ENCODE results near the gene ARID1B. TPM values are rescaled to one million over a fixed set of nuclear protein-coding genes. Genes with fewer than 3 reads are reported as not detected.

The ARID1B gene
- total RNA-seq, 6 experiments from 2014 or later, result 23.2 to 35.3 (median 30.7) TPM

DNA sequence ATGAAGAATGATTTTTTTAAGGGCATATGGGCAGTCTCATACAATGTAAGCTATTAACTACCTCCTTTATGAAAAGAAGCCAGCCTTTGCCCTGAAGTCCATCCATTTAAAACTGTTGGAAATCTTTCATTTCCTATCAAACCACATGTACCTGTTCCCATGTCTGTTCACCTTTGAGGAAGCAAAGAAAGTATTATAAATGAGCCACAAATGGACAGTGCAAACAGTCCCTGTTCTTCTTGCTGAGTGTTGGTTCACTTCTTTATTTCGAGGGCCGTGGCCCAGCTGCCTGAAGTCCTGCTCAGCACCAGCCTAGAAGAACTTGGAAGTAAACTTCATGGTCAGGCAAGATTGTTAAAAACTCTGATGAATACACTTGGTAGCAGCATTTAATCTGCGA, 433.8 kb downstream of the ARID1B start:
- no peak for TF ChIP-seq POLR2A (IDR thresholded peaks at IDR 0.05)
- TF ChIP-seq, protein P1, sequence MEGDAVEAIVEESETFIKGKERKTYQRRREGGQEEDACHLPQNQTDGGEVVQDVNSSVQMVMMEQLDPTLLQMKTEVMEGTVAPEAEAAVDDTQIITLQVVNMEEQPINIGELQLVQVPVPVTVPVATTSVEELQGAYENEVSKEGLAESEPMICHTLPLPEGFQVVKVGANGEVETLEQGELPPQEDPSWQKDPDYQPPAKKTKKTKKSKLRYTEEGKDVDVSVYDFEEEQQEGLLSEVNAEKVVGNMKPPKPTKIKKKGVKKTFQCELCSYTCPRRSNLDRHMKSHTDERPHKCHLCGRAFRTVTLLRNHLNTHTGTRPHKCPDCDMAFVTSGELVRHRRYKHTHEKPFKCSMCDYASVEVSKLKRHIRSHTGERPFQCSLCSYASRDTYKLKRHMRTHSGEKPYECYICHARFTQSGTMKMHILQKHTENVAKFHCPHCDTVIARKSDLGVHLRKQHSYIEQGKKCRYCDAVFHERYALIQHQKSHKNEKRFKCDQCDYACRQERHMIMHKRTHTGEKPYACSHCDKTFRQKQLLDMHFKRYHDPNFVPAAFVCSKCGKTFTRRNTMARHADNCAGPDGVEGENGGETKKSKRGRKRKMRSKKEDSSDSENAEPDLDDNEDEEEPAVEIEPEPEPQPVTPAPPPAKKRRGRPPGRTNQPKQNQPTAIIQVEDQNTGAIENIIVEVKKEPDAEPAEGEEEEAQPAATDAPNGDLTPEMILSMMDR (IDR thresholded peaks at IDR 0.05), result no peak
- H3K4me1 ChIP-seq, result no peaks in the 10 kb centered on the region
- no peak for ATAC-seq
- peaks cover 0 to 17% (median 0%) of the 10 kb centered on the region in 4 donors for H3K36me3 ChIP-seq
- WGBS (ENCODE audit: insufficient coverage, low coverage, low lambda C conversion rate, missing lambda C conversion rate), result 96% methylated on average over 3 of the region's 3 CpGs
- no peak overlapping the region for H3K27ac ChIP-seq
- no peaks in the 10 kb centered on the region for H3K9me3 ChIP-seq
- H3K4me3 ChIP-seq, result no peak overlapping the region
- intact Hi-C loops (cut with DNase I), result no loop called here
- DNase-seq, result no peak
- no peaks in the 10 kb centered on the region for H3K27me3 ChIP-seq

DNA sequence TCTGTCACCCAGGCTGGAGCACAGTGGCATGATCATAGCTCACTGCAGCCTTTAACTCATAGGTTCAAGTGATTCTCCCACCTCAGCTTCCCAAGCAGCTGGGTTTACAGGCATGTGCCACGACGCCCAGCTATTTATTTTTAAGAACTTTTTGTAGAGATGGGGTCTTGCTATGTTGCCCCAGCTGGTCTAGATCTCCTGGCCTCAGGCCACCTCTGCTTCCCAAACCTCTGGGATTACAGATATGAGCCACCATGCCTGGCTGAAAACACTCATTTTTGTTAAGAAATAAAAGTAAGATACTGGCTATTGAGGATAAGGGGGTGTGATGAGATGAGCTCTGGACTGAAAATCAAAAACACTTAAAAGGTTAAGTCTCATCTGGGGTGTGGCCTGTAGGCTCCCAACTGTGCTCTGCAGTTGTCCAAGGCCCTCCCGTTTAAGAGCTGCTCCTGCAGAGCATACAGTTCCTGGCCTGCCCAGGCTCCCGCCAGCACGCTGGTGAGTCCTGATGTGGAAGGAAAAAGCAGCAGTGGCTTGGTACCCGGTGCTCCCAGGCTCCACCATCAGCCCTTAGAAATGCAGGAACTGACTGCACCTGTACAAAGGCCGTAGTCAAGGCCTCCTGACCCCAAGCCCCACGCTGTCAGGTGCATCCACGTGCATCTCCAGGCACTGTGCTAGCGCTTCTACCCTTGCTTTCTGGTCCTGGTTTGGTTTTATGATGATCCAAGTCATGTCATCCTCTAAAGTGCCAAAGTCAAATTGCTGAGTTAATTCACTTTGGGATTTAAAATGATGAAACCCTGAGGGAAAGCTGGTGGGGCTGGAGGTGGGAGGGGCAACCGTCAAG, 434.7 kb downstream of the ARID1B start:
- Histone ChIP-seq H3K27me3 (no peaks in the 10 kb centered on the region), H3K4me1 (no peaks in the 10 kb centered on the region), H3K27ac (no peak overlapping the region), H3K4me3 (no peak overlapping the region), H3K36me3 (peaks cover 0 to 10% (median 0%) of the 10 kb centered on the region in 4 donors), H3K9me3 (no peaks in the 10 kb centered on the region)
- intact Hi-C loops (cut with DNase I), result no loop called here
- DNase-seq (no peak), ATAC-seq (no peak)
- WGBS (ENCODE audit: insufficient coverage, low coverage, low lambda C conversion rate, missing lambda C conversion rate), result 68% methylated on average over 6 of the region's 11 CpGs
- no peak for TF ChIP-seq POLR2A (IDR thresholded peaks at IDR 0.05)
- TF ChIP-seq, protein P1 (IDR thresholded peaks at IDR 0.05), result no peak

DNA sequence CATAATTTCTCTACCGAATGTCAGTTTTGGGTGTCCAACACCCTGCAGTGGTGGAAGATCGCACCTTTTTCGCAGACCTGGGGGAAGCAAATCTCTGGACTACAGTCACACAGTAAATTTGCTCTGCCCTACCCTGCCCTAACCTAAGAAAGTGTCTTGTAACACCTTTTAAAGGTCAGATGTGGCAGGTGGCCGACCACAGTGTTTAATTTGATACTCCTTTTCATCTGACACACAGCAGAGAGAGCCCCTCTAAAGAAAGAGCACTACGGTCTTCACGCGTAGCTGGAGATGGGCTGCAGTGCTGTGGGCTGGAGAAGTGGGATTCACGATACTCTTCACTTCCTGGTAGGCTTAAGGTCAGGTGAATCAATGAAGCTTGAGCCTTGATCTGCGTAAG, 436.2 kb downstream of the ARID1B start:
- intact Hi-C loops (cut with DNase I), result no loop called here
- Histone ChIP-seq H3K36me3 (no peaks in the 10 kb centered on the region), H3K27ac (no peak overlapping the region), H3K9me3 (no peaks in the 10 kb centered on the region), H3K4me1 (no peaks in the 10 kb centered on the region), H3K4me3 (no peak overlapping the region), H3K27me3 (no peaks in the 10 kb centered on the region)
- no peak for DNase-seq
- no peak for ATAC-seq
- no peak for TF ChIP-seq POLR2A (IDR thresholded peaks at IDR 0.05)
- TF ChIP-seq, protein P1 (IDR thresholded peaks at IDR 0.05), result no peak
- WGBS (ENCODE audit: insufficient coverage, low coverage, low lambda C conversion rate, missing lambda C conversion rate), result 97% methylated on average over 6 of the region's 9 CpGs

DNA sequence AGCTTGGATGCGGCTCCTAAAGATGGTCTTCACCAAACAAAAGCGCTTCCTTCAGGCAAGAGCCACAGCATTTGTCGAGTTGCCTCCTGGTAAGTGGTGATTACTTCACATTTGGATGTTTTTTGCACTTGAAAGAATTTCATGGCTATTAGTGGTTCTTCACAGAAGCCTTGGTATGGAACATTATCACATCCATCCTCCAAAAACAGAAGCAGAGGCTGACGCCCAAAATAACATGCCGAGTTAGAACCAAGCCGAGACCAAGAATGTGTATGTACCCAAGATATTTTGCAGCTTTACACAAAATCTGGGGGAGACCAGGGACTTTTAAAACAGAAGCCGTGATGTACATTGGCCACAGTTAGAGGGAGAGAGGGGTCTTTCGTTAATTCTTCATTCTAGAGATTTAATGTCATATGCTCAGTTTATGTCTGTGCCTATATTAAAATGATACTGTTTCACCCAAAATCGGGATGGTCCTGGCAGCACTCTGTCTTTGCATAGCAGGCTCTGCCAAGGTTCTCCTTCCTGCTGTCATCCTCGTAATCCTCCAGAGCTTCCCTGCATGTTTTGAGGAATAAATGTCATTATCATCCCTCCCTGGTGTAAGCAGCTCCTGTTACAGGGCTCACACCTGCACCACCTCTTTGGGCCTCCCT, 436.9 kb downstream of the ARID1B start:
- no peak for TF ChIP-seq POLR2A (IDR thresholded peaks at IDR 0.05)
- TF ChIP-seq, protein P1 (IDR thresholded peaks at IDR 0.05), result no peak
- no peaks in the 10 kb centered on the region for H3K27me3 ChIP-seq
- intact Hi-C loops (cut with DNase I), result no loop called here
- DNase-seq, result no peak
- H3K4me3 ChIP-seq, result no peak overlapping the region
- no peak for ATAC-seq
- no peak overlapping the region for H3K27ac ChIP-seq
- no peaks in the 10 kb centered on the region for H3K9me3 ChIP-seq
- H3K4me1 ChIP-seq, result no peaks in the 10 kb centered on the region
- WGBS (ENCODE audit: insufficient coverage, low coverage, low lambda C conversion rate, missing lambda C conversion rate), result 92% methylated on average over 7 of the region's 10 CpGs
- H3K36me3 ChIP-seq, result no peaks in the 10 kb centered on the region
